Lung (tissue), 12 donors: Measurements from ENCODE around the gene DMRT1. TPM values are rescaled to one million over a fixed set of nuclear protein-coding genes. Genes with fewer than 3 reads are reported as not detected.

Experiments used
- ATAC-seq: fragments of 200-7000 bp; cut with Tn5 transposase; one replicate; pipeline ENCODE4 v1.9.1; 2020; ENCODE audit warnings: moderate number of reproducible peaks; ENCODE audit not compliant: insufficient read depth, low FRiP score
- DNase-seq, 3 donors: peaks; one replicate each; pipeline ENCODE4 v3.0.0-alpha.2; 2013 to 2017
- H3K27ac ChIP-seq, 2 donors: one replicate each; pipeline ENCODE4 v1.5.1; 2013; ENCODE audit warnings: mild to moderate bottlenecking in 2 of 2, moderate library complexity in 2 of 2, control low read depth in 1 of 2, inconsistent platforms in 1 of 2, low read depth in 1 of 2, low read length in 1 of 2
- H3K27me3 ChIP-seq, 3 donors: one replicate each; pipeline ENCODE4 v1.5.1; 2013; ENCODE audit warnings: low read length in 2 of 3; ENCODE audit not compliant: control insufficient read depth in 3 of 3, insufficient read depth in 3 of 3
- H3K36me3 ChIP-seq, 4 donors: one replicate each; pipeline ENCODE4 v1.5.1; 2013; ENCODE audit warnings: low read length in 4 of 4, mild to moderate bottlenecking in 1 of 4, moderate library complexity in 1 of 4; ENCODE audit not compliant: control insufficient read depth in 4 of 4, insufficient read depth in 4 of 4
- H3K4me1 ChIP-seq, 5 donors: one replicate each; pipeline ENCODE4 v1.5.1; 2013; ENCODE audit warnings: low read length in 5 of 5, mild to moderate bottlenecking in 2 of 5, moderate library complexity in 1 of 5; ENCODE audit not compliant: control insufficient read depth in 5 of 5, insufficient read depth in 5 of 5
- H3K4me3 ChIP-seq: one replicate; pipeline ENCODE4 v1.5.1; 2013; ENCODE audit warnings: mild to moderate bottlenecking, control low read depth, moderate library complexity
- H3K9ac ChIP-seq, 2 donors: one replicate each; pipeline ENCODE4 v1.5.1; 2013; ENCODE audit warnings: low read length in 2 of 2, control low read depth in 1 of 2; ENCODE audit not compliant: insufficient read depth in 1 of 2
- H3K9me3 ChIP-seq, 4 donors: one replicate each; pipeline ENCODE4 v1.5.1; 2013; ENCODE audit warnings: low read length in 3 of 4, mild to moderate bottlenecking in 1 of 4, moderate library complexity in 1 of 4; ENCODE audit not compliant: control insufficient read depth in 4 of 4, insufficient read depth in 3 of 4
- WGBS, 2 donors: extraction: QIAGEN DNeasy Blood & Tissue Kit; methylation state at CpG; one replicate each; pipeline ENCODE4 v1.1.7; 2013; 5-methylcytosine and 5-hydroxymethylcytosine counted together
- polyA plus RNA-seq, 2 donors: library from polyadenylated mRNA; stranded (reverse); fragments of 200-250 nt; gene quantifications; one replicate each; pipeline ENCODE4 v1.2.1, GENCODE V29; 2013
- total RNA-seq, 2 donors: library from RNA; depleted of rRNA in 1 of 2; stranded (reverse); fragments of >200 nt in 1 of 2; gene quantifications; one replicate each; pipeline ENCODE4 v1.2.1, GENCODE V29; 2014 to 2021
- TF ChIP-seq, protein P1 (sequence below): IDR thresholded peaks from 2 replicates; pipeline ENCODE4 v1.5.1; 2012; ENCODE audit warnings: mild to moderate bottlenecking; ENCODE audit errors: control extremely low read depth, extremely low read depth
- donor health status: control.
- donor health status: control.
- donor health status: Bipolar disorder and iron deficiency.
- donor health status: healthy.
- donor health status: DM: yes; HTN: yes; CAD: no.

The DMRT1 gene
- total and polyA plus RNA-seq, 4 donors = not detected

GRCh38 chr9:805151-805550, 36.3 kb upstream of the DMRT1 start:
- no peak overlapping the region for H3K4me3 ChIP-seq
- no peaks in the 10 kb centered on the region for H3K9me3 ChIP-seq
- TF ChIP-seq, protein P1, sequence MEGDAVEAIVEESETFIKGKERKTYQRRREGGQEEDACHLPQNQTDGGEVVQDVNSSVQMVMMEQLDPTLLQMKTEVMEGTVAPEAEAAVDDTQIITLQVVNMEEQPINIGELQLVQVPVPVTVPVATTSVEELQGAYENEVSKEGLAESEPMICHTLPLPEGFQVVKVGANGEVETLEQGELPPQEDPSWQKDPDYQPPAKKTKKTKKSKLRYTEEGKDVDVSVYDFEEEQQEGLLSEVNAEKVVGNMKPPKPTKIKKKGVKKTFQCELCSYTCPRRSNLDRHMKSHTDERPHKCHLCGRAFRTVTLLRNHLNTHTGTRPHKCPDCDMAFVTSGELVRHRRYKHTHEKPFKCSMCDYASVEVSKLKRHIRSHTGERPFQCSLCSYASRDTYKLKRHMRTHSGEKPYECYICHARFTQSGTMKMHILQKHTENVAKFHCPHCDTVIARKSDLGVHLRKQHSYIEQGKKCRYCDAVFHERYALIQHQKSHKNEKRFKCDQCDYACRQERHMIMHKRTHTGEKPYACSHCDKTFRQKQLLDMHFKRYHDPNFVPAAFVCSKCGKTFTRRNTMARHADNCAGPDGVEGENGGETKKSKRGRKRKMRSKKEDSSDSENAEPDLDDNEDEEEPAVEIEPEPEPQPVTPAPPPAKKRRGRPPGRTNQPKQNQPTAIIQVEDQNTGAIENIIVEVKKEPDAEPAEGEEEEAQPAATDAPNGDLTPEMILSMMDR = no peak
- ATAC-seq = no peak
- no peaks in the 10 kb centered on the region for H3K36me3 ChIP-seq
- WGBS, 2 donors = 71 to 88% methylated on average over 3 of the region's 3 CpGs
- no peak for DNase-seq
- H3K9ac ChIP-seq = no peak overlapping the region
- no peaks in the 10 kb centered on the region for H3K27me3 ChIP-seq
- H3K27ac ChIP-seq = no peak overlapping the region
- no peaks in the 10 kb centered on the region for H3K4me1 ChIP-seq

DNA sequence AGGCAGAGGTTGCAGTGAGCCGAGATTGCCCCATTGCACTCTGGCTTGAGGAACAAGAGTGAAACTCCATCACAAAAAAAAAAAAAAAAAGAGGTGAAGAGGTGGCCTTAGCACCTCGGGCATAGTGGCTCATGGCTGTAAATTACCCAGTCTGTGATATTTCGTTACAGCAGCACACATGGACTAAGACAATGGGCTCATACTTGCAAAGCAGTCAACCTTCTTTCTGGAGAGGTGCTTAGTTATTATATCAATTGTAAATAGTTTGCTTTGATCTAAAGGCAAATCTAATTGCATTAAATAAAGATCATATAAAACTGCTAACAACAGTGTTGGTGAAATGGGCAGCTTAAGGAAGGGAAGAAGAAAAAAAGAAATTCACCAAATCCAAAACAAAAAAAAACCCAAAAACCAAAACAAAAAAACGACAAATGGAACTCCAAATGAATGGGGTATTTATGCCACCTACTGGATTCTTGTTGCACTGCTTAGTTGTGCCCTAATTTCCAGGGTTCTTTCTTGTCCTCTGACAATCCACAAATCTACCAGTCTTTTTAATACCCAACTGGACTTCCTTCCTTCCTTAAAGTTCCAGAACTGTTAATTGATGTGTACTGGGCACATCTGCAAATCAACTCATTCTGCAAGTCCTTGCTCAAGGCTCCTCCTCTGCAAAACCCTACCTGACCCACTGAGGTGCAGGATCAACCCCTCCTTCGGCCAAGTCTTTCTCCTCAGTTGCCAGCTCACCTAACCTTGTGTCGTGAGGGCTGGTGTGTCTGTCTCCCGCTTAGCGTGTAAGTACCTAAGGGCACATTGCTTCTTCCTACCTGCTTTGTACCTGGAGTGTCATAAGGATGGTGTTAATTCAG, 35.0 kb upstream of the DMRT1 start:
- Histone ChIP-seq H3K36me3 (no peaks in the 10 kb centered on the region), H3K9ac (no peak overlapping the region), H3K27ac (no peak overlapping the region), H3K4me3 (no peak overlapping the region), H3K9me3 (no peaks in the 10 kb centered on the region), H3K4me1 (no peaks in the 10 kb centered on the region), H3K27me3 (no peaks in the 10 kb centered on the region)
- TF ChIP-seq, protein P1 = no peak
- no peak for ATAC-seq
- DNase-seq = peak in 2 of 3 donors; percentile 50 to 65
- 55 to 62% methylated on average over 8 of the region's 8 CpGs for WGBS, 2 donors

- TF ChIP-seq, protein P1 = no peak
- Histone ChIP-seq H3K27me3 (no peaks in the 10 kb centered on the region), H3K27ac (no peak overlapping the region), H3K36me3 (no peaks in the 10 kb centered on the region), H3K4me3 (no peak overlapping the region), H3K9me3 (no peaks in the 10 kb centered on the region), H3K4me1 (no peaks in the 10 kb centered on the region), H3K9ac (no peak overlapping the region)
- 49 to 74% methylated on average over 6 of the region's 6 CpGs for WGBS, 2 donors
- peak in 1 of 3 donors; percentile 16 for DNase-seq
- ATAC-seq = peak; percentile 59
Measured at GRCh38 chr9:811106-811531, 30.4 kb upstream of the DMRT1 start.
